Fibroblast of skin of right biceps (primary cell): ENCODE measurements around the gene ALDH1A2.
"Not testable (repeated sequence)": the region's sequence is repeated elsewhere in the genome, so short reads cannot be mapped to it uniquely, and the experiment has no call there.

Experiments used
- DNase-seq: peaks from one replicate; pipeline ENCODE4 v3.0.0-alpha.2; 2013

Gene ALDH1A2

DNA sequence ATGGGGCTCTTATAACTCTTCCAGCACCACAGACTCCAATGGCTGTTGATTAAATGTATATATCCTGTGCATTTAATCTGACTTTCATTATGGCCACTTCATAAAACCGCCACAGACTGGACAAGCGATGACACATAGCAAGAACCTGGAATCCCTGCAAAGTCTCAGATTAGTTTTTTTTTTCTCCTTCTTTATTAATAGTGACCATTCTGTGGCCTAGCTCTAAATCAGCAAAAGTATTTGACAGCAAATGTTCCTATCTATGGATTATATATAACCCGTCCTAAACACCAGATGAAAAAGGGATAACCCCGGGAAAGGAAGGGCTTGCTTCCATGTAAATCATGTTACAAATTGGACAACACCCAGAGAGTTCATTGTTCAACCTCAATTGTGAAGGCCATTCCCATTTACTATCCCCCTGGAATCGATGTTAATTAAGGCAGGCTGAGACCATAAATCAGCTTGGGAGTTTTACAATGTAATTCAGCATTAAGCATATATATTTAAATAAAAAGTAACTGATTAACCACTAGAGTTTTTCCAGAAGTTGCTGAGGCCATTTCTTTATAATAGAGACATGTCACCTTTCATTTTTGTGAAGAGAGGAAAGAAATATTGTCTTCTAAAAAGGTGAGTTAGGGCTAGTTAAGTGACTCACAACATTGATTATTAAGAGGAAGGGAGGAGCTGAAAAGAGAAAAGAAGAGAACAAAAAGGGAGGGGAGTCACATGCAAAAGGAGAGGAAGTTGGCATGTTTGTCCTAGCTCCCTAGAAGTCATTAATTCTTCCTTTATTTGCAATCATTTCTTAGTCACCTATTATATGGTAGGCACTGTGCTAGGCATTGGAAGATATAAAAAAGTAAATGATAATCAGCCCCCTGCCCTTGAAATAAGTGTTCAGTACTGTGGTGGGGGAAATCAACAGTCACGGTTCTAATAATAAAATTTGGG lies 26.2 kb downstream of the ALDH1A2 start:
- no peak for DNase-seq

DNA sequence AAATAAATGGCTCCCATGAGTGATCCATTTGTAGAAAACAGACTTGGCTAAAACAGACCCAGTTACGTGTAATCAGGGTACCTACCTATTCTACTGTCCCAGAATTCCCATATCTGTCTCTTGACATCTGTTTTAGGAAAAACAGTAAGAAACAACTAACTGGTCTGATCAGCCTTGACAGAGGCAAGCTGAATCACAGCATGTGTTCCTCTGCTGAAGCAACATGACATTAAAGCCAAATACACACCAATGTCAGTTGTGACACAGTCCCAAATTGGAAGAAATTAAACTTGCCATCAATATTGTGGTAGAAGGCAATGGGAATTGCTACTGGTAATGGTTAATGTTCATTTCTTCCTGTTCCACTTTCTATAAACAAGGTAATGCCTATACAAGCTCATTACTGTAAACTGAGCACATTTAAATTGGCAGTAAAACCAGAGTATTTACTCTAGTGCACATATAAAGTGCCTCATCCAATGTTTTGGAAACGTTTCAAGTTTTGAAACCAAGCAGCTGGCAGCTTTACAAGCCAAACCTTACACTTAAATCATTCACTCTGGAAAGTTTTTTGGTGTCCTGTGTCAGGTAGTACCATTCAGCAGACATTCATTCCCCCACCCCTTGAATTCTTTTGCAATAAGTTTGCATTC lies 27.0 kb downstream of the ALDH1A2 start:
- DNase-seq = peak; percentile 63

DNA sequence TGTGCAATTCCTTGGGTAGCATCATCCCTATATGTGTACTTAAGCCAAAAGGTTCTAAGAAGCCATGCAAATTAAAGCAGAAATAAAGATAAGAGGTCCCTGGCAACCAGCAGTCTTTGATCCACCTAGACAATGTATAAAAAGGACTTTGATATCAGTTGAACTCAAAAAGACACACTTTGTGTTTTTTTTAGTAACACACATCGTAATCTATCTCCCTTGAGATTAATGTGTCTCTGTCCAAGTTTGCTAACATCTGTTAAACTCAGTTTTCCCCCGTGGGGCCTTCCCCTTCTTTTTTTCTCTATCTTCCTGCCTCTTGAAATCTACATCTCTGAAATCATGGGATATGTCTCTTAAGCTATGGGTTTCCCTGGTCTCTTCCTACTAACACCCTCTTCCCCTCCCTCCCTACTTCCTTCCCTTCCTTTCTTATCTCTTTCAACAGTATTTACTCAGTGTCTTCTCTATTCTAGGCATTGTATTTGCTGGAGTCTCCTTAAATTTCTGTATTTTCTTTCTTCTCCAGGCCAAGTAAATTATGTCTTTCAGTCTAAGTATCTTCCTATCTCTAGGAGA lies 27.7 kb downstream of the ALDH1A2 start:
- DNase-seq = no peak

DNA sequence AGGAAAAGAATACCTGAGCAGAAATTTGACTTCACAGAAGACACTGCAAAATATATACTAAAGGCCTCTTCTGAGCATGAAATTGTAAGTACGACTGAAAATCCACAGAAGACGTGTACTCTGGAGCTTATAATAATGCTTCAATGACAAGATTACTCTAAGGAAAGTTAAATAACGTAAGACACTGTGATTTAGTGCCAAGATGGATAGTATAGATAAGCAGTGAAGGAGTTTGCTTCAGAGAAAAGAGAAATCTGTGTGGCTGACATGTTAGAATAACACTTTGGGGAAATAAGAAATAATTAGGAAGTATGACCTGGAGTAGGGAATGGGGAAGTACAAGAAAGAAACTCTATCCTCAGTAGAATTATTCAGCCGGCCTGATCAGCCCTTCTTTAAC lies 28.9 kb downstream of the ALDH1A2 start:
- no peak for DNase-seq

- not testable (repeated sequence) for DNase-seq
Measured at GRCh38 chr15:58028392-58028791, 37.1 kb downstream of the ALDH1A2 start.

DNA sequence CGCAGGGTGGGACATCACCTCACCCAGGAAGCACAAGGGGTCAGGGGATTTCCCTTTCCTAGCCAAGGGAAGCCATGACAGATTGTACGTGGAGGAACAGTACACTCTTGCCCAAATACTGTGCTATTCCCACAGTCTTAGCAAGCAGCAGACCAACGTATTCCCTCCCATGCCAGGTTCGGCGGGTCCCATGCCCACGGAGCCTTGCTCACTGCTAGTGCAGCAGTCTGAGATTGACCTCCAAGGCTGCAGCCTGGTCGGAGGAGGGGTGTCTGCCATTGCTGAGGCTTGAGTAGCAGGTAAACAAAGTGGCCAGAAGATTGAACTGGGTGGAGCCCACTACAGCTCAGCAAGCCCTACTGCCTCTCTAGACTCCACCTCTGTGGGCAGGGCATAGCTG lies 39.0 kb downstream of the ALDH1A2 start:
- DNase-seq = no peak

GRCh38 chr15:58026051-58026450 lies 39.5 kb downstream of the ALDH1A2 start:
- no peak for DNase-seq

DNA sequence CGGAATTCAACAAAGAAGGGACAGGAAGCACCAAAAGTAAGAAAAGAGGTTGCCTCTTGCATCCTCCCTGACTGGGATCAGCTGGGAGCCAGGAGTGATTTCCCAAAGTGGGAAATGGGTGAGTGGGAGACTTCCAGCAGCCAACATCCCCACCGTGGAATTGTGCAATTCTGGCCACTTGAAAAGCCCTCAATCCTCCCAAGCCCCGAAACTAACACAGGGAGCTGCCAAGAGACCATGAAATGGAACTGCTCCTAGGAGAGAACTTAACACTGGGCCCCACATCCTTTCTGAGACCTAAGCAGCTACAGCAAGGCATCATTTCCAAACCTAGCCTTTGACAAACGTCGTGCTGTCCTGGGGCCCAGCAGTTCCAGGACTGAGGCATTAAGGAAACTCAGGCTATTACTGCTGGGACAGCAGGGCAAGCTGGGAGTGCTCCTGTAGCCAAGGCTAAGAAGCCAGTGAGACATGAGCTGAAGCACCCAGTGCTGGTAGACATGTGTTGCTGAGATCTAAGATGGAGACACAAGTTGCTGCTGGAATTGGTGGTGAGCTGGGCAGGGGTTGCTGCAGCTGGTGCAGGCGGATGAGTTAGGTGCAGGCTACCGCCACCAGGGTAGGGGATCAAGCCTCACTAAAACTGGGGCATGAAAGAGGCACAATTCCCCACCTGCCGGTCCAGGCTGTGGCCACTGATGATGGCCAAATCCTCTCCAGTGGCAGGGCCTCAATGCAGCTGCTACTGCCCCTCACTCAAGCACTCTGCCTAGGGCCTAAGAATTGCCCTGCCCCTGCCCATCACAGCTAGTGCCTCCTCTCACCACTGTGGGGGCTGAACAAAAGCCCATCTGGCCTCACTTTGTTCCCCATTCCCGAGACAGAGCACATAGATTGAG lies 43.9 kb downstream of the ALDH1A2 start:
- no peak for DNase-seq

- peak; percentile 65 for DNase-seq
Measured at GRCh38 chr15:58019503-58020376, 45.8 kb downstream of the ALDH1A2 start.

DNA sequence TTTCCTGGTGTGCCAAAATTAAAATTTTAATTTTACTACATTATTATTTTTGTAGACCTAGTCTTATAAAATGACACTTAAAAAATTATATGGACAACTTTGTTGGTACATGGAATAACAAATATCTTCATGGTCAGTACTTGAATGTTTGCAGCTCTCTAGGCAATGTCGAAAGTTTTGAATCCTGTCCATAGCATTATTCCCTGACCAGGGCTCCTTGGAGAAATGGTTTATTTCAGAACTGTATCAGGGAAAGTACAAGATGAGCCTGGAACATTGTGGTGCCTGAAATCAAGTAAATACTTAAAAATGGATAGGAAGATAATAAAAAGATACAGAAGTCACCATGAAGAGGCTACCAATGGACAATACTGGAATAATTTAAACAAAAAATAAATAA lies 47.6 kb downstream of the ALDH1A2 start:
- DNase-seq = no peak

GRCh38 chr15:58016581-58017175 lies 48.8 kb downstream of the ALDH1A2 start:
- no peak for DNase-seq

DNA sequence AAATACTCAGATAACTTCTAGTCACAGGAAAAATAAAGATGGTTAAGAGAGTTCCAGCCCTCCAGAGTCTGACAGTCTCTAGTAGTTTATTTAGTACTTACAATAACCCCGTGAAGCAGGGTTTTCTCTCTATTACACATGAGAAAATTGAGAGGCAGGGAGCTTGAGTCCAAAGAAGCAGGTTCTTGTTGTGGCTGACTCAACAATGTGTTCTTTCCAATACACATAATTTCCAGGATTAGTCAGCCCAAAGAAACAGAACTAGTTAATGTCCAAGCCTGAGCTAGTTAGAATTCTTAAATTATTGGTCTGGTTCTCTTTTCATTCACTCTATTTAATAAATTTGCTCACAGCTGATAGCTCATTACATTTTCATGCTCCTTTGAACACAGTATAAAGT lies 49.9 kb downstream of the ALDH1A2 start:
- peak; percentile 23 for DNase-seq

DNA sequence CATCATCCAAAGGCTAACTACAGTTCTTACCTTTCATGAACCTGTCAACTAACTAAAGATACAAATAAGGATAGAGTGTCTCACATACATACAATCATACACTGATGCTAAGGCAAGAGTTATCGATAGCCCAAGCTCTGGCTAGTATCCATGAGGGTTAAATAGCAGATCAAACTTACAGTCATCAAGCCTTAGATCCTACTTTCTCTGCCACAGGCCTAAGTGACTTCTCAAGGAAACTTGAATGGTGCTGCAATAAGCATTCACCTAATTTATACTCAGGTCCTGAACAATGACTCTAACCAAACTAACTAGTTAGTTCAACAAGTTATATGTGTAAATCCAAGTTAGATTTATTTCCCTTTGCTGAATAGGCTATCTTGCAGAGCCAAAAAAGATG lies 51.0 kb downstream of the ALDH1A2 start:
- DNase-seq = no peak

DNA sequence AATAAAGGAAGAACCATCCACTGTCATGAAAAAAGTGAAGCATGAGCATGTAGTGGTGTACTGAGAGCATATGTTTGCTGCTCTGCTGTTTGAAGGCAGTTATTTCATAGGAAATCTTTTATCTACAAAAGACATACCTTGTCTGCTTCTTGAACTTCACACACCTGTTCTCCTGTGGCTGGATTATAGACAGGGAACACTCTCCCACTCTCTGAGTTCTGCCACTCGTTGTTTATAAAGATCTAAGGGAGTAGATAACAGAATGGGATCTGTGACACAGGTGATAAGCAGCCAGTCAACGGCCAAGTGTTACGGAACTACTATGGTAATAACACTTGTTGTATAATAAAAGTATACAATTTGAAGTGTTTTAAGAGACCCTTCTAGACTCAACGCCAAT lies 51.5 kb downstream of the ALDH1A2 start:
- DNase-seq = no peak

GRCh38 chr15:58010983-58011382 lies 54.5 kb downstream of the ALDH1A2 start:
- no peak for DNase-seq

GRCh38 chr15:58003810-58004209 lies 61.7 kb downstream of the ALDH1A2 start:
- DNase-seq = no peak

GRCh38 chr15:58002338-58003126 lies 63.0 kb downstream of the ALDH1A2 start:
- no peak for DNase-seq

DNA sequence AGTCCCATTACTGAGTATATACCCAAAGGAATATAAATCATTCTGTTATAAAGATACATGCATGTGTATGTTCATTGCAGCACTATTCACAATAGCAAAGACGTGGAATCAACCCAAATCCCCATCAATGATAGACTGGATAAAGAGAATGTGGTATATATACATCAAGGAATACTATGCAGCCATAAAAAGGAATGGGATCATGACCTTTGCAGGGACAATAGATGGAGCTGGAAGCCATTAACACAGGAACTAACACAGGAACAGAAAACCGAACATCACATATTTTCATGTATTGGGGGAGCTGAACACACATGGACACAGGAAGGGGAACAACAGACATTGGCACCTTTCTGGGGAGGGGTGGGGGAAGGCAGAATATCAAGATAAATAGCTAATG lies 65.8 kb downstream of the ALDH1A2 start:
- DNase-seq = not testable (repeated sequence)

DNA sequence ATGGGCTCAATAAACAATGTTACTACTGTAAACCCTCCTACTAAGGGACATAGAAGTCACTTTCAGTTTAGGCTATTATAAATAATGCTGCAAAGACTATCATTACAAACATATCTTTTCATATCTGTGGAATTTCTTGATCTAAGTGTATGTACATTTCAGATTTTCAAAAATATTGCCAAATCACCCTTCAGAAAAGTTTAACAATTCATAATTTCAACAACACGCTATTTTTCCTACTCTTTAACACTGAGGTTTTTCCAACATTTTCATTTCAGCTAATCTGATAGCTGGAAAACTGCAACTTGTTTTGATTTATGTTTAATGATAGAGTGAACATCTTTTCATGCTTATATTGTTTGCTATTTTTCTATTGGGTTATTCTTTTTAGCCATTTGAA lies 69.0 kb downstream of the ALDH1A2 start:
- no peak for DNase-seq
